PC-9 (cell line): ENCODE measurements around the gene RIPPLY2. TPM values are rescaled to one million over a fixed set of nuclear protein-coding genes. Genes with fewer than 3 reads are reported as not detected.
"Not testable (repeated sequence)": the region's sequence is repeated elsewhere in the genome, so short reads cannot be mapped to it uniquely, and the experiment has no call there.

Experiments used
- Bru-seq: library from RNA; stranded (reverse); fragments of 400-500 nt; gene quantifications from one replicate; lab custom pipeline; 2021; lab: Mats Ljungman, UMichigan
- BruChase-seq, 2 experiments: library from RNA; stranded (reverse); fragments of 400-500 nt; gene quantifications; one replicate each; lab custom pipeline; 2021; lab: Mats Ljungman, UMichigan
- BruUV-seq: library from RNA; stranded (reverse); fragments of 400-500 nt; replicated peaks from 2 replicates; lab custom pipeline; 2021; lab: Mats Ljungman, UMichigan
- CTCF ChIA-PET: fragments of 300-600 bp; sonication (Branson Sonifier 250); formaldehyde crosslinking; loops from one replicate; lab custom pipeline; 2022; ENCODE audit warnings: antibody characterized with exemption; lab: Charles Lee
- POLR2A ChIA-PET: fragments of 300-600 bp; sonication (Branson Sonifier 250); formaldehyde crosslinking; loops from one replicate; lab custom pipeline; 2022; ENCODE audit warnings: antibody characterized with exemption; ENCODE audit not compliant: unreplicated experiment; lab: Charles Lee
- DNase-seq, 2 experiments: peaks; one replicate each; pipeline versions ENCODE4 v3.0.0 to v3.0.0-alpha.2; 2015 to 2022; ENCODE audit warnings: mixed read lengths in 1 of 2
- H2AFZ ChIP-seq: fragments of 200-600 bp; sonication (generic); 2 replicates; pipeline ENCODE4 v1.8.1; 2017; ENCODE audit warnings: antibody characterized with exemption
- H3F3A ChIP-seq: fragments of 200-600 bp; sonication (generic); 2 replicates; pipeline ENCODE4 v1.8.1; 2017; ENCODE audit warnings: antibody characterized with exemption, mild to moderate bottlenecking, low read depth; ENCODE audit not compliant: insufficient read depth
- H3K27ac ChIP-seq: fragments of 200-600 bp; sonication (generic); 2 replicates; pipeline ENCODE4 v1.6.1; 2016; ENCODE audit warnings: mixed run types
- H3K27me3 ChIP-seq: fragments of 200-600 bp; sonication (generic); 2 replicates; pipeline ENCODE4 v1.6.1; 2016; ENCODE audit warnings: low read depth, mixed run types; ENCODE audit not compliant: insufficient read depth
- H3K36me3 ChIP-seq: fragments of 200-600 bp; sonication (generic); 2 replicates; pipeline ENCODE4 v1.6.1; 2016; ENCODE audit warnings: low read depth, mixed run types
- H3K4me1 ChIP-seq: fragments of 200-600 bp; sonication (generic); replicated peaks from 2 replicates; pipeline ENCODE4 v1.6.1; 2016; ENCODE audit warnings: mixed run types; ENCODE audit not compliant: insufficient read depth
- H3K4me2 ChIP-seq: fragments of 200-600 bp; sonication (generic); 2 replicates; pipeline ENCODE4 v1.6.1; 2017; ENCODE audit warnings: mixed run types
- H3K4me3 ChIP-seq: fragments of 200-600 bp; sonication (generic); 2 replicates; pipeline ENCODE4 v1.6.1; 2016; ENCODE audit warnings: mixed run types
- H3K79me2 ChIP-seq: fragments of 200-600 bp; sonication (generic); 2 replicates; pipeline ENCODE4 v1.6.1; 2017; ENCODE audit warnings: low read depth, mixed run types
- H3K9me2 ChIP-seq: fragments of 200-600 bp; sonication (generic); 2 replicates; pipeline ENCODE4 v1.8.1; 2017; ENCODE audit warnings: mild to moderate bottlenecking; ENCODE audit not compliant: insufficient read depth
- H3K9me3 ChIP-seq: fragments of 200-600 bp; sonication (generic); 2 replicates; pipeline ENCODE4 v1.8.1; 2016; ENCODE audit warnings: low read depth; ENCODE audit not compliant: insufficient read depth
- H4K20me1 ChIP-seq: fragments of 200-600 bp; sonication (generic); 2 replicates; pipeline ENCODE4 v1.8.1; 2017; ENCODE audit not compliant: insufficient read depth
- CTCF ChIP-seq: fragments of 200-600 bp; sonication (generic); conservative IDR thresholded peaks from 2 replicates; pipeline ENCODE4 v1.6.1; 2017; ENCODE audit warnings: mixed run types, antibody characterized with exemption, mild to moderate bottlenecking, moderate library complexity
- EZH2 ChIP-seq: fragments of 200-600 bp; sonication (generic); IDR thresholded peaks from 2 replicates; pipeline ENCODE4 v1.8.0; 2017; ENCODE audit warnings: antibody characterized with exemption, low read depth
- intact Hi-C: fragments of 100-400 bp; cut with micrococcal nuclease; formaldehyde crosslinking; loops from one replicate; pipeline ENCODE4 v1.10.0; 2022; ENCODE audit not compliant: unreplicated experiment
- long read RNA-seq: library from polyadenylated mRNA; stranded (forward); transcript quantifications from one replicate; pipeline ENCODE4 v2.0.0, GENCODE V29; 2022
- total RNA-seq: library from RNA; stranded (reverse); gene quantifications from 2 replicates; pipeline ENCODE4 v1.2.3, GENCODE V29; 2021

RIPPLY2 gene
- not detected in 2 replicates for total RNA-seq
- not detected for Bru-seq, nascent RNA
- BruChase-seq, experiment 1, labeled RNA remaining after a 2-hour chase: not detected
- BruChase-seq, experiment 2, labeled RNA remaining after a 6-hour chase: not detected
- long read RNA-seq: 0 reads

GRCh38 chr6:83853178-83854000 lies at the start of gene RIPPLY2:
RIPPLY2 (plus strand) TSS chr6:83853360; CDS start chr6:83853417, 57 bp downstream.
- no peaks in the 10 kb centered on the region for H3K36me3 ChIP-seq
- H2AFZ ChIP-seq: no peak within 1 kb of the TSS
- no peak within 1 kb of the TSS for H3K27ac ChIP-seq
- no peaks in the 10 kb centered on the region for H3K79me2 ChIP-seq
- ChIA-PET POLR2A (no interaction called here), CTCF (no interaction called here)
- TF ChIP-seq EZH2: no peak
- DNase-seq: no peak
- no peaks in the 10 kb centered on the region for H4K20me1 ChIP-seq
- no TSS peak for BruUV-seq
- H3K9me3 ChIP-seq: no peaks in the 10 kb centered on the region
- intact Hi-C loops: no loop called here
- H3K4me2 ChIP-seq: no peak within 1 kb of the TSS
- H3F3A ChIP-seq: no peaks in the 10 kb centered on the region
- no peaks in the 10 kb centered on the region for H3K9me2 ChIP-seq
- no peaks in the 10 kb centered on the region for H3K4me1 ChIP-seq
- H3K4me3 ChIP-seq: no peak within 1 kb of the TSS
- no peaks in the 10 kb centered on the region for H3K27me3 ChIP-seq

- H3F3A ChIP-seq, H3K27ac ChIP-seq, H3K9me2 ChIP-seq, H3K9me3 ChIP-seq, H2AFZ ChIP-seq, H4K20me1 ChIP-seq, DNase-seq, H3K4me2 ChIP-seq, H3K36me3 ChIP-seq, POLR2A ChIA-PET, BruUV-seq, H3K4me3 ChIP-seq, H3K27me3 ChIP-seq, H3K79me2 ChIP-seq, intact Hi-C loops, CTCF ChIA-PET, H3K4me1 ChIP-seq: not testable (repeated sequence)
These were observed 49.7 kb upstream of the RIPPLY2 start for GRCh38 chr6:83803492-83803891.

- ChIA-PET CTCF (no interaction called here), POLR2A (no interaction called here)
- Histone ChIP-seq H3F3A (no peaks in the 10 kb centered on the region), H3K4me1 (no peaks in the 10 kb centered on the region), H3K9me2 (no peaks in the 10 kb centered on the region), H3K27ac (no peak overlapping the region), H4K20me1 (no peaks in the 10 kb centered on the region), H3K9me3 (no peaks in the 10 kb centered on the region), H3K79me2 (no peaks in the 10 kb centered on the region), H3K4me3 (no peak overlapping the region), H3K36me3 (no peaks in the 10 kb centered on the region), H3K4me2 (no peak overlapping the region), H2AFZ (no peak overlapping the region), H3K27me3 (no peaks in the 10 kb centered on the region)
- TF ChIP-seq EZH2 (no peak), CTCF (peak; percentile 26; the same call in 1 of the 2 replicates)
- DNase-seq: no peak
- no TSS peak for BruUV-seq
- intact Hi-C loops: no loop called here
These were observed 48.3 kb upstream of the RIPPLY2 start for GRCh38 chr6:83804886-83805285.

GRCh38 chr6:83808005-83808404 lies 45.2 kb upstream of the RIPPLY2 start:
- no peak for DNase-seq
- no peaks in the 10 kb centered on the region for H3K9me3 ChIP-seq
- no peaks in the 10 kb centered on the region for H3F3A ChIP-seq
- H3K27me3 ChIP-seq: no peaks in the 10 kb centered on the region
- no peak overlapping the region for H2AFZ ChIP-seq
- no peaks in the 10 kb centered on the region for H3K9me2 ChIP-seq
- BruUV-seq: no TSS peak
- H3K4me2 ChIP-seq: no peak overlapping the region
- no peaks in the 10 kb centered on the region for H3K4me1 ChIP-seq
- H3K4me3 ChIP-seq: no peak overlapping the region
- intact Hi-C loops: no loop called here
- ChIA-PET POLR2A (interaction anchor here (0.6 kb wide), 1 partner anchor 1871 kb away, joined by 5 read pairs; no protein-coding TSS in a partner anchor), CTCF (no interaction called here)
- H4K20me1 ChIP-seq: no peaks in the 10 kb centered on the region
- TF ChIP-seq CTCF: no peak
- no peak for TF ChIP-seq EZH2
- no peaks in the 10 kb centered on the region for H3K79me2 ChIP-seq
- no peaks in the 10 kb centered on the region for H3K36me3 ChIP-seq
- H3K27ac ChIP-seq: no peak overlapping the region
